NCI-H2227 (cell line): Measurements from ENCODE around the gene ATXN7L3.
A peak's percentile ranks its signal among the peaks of the same experiment; 100 is the strongest.

Experiments
- DNase-seq: peaks from one replicate; lab custom pipeline; 2025; ENCODE audit not compliant: unreplicated experiment; lab: John Stamatoyannopoulos, UW

Gene ATXN7L3

DNA sequence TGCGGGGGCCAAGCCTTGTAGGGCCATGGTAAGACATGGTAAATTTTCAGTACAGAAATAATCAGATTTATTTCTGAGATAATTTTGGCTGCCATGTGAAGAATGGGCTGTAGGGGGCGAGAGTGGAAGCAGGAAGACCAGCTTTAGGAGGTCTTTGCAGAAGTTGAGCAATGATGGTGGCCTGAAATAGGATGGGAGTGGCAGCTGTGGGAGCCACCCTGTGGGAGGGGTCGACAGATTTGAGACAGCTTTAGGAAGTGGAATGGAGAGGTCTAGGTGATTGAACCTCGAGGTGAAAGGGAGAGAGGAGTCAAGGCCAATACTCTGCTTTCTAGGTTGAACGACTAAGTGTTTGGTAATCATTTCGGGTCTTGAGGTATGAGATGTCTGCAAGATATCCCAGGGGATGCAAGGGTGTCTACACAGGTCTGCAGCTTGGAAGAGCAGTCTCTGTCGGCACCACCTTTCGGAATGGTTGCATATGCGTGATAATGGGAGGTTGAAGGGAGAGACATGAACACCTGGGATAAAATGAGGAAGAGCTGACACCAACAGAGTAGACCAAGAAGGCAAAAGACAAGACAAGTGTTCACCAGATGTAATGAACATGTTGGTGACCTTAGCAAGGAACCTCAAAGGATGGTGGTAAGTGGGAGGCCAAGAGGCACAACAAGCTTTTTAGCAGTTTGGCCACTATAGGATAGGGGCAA lies 4.2 kb upstream of the ATXN7L3 start:
- DNase-seq, result peak; percentile 70

DNA sequence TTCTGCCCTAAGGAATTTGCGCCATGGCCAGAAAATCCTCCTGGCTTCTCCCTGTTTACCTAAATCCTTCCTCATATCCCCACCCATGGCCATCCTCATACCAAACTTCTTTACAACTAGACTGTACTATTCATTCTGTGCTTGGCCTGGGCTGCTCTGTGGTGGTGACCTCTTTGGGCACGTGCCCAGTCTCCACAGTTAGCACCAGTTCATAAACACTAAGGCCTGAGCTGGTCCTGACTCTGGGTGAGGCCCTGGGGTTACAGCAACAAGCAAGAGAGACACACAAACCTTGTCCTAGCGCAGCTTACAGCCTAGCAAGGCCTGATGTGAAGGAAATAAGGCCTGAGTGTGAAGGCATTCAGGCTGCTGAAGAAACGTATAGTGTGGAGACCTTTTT lies 3.1 kb upstream of the ATXN7L3 start:
- no peak for DNase-seq

DNA sequence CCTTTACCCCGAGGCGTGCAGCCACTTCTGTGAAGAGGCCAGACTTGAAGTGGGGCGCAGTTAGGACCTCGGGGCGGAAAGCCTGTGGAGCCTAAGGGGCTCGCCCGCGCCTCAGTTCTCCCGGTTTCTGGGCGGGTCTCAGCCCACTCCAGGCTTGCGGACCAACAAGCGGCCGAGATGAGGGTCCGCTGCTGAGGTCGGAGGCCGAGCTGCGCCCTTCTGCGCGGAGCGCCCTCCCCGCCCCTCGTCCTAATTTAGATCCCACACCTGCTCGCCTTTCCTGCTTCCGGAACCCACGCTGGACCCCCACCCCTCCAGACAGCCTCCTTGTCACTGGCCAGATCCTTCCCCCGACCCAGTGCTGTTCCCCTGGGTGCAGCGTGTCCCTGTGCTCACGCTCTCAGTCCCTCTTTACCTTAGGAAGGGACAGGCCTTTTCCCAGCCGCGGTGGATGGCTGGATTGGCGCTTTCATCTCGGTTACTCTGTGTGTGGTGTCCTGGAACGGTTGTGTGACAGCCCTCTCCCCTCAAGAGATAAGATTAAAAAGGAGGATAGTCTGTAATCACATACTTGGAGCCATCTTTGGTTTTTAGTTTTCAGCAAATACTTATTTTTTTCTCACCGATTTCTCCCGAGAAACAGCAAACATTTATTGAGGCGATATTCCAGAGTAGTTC lies 933 bp upstream of the ATXN7L3 start:
- peak; percentile 81 for DNase-seq

DNA sequence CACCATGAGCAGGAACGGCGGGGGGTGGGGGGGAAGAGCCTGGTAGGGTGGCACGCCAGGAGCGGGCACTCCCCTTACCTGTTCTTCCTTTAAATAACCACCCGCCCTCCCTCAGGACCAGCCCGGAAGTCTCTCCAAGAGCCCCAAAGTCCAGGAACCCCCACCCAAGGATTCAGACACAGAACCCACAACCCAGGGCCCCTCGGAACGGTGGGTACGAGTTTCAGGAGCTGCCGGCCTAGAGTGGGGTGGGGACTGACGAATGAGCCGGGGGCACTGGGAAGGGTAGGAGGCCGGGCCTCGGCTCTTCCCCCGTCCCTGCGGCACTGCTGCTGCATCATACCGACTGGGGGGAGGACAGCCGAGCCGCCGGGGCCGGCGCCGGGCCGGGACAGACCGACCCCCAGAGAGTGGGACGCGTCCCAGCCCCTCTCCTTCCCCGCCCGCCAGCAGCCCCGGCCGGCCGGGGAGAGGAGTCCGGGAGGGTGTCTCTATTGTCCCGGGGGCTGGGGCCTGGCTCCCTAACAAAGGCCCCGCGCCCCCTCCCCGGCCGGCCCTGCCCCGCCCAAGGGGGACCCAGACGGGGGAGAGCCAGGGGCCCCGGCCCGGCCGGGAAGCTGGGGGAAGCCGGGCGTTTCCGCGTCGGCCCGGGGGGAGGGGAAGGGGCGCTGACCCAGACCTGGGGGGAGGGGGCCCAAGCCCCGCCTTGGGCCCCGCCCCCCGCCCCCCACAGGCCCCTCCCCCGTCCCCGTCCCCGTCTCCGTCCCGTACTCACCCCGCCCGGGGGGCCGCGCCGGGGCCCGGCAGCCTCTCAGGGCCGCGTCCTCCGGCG lies 747 bp downstream of the ATXN7L3 start:
- DNase-seq, result peak; percentile 80

DNA sequence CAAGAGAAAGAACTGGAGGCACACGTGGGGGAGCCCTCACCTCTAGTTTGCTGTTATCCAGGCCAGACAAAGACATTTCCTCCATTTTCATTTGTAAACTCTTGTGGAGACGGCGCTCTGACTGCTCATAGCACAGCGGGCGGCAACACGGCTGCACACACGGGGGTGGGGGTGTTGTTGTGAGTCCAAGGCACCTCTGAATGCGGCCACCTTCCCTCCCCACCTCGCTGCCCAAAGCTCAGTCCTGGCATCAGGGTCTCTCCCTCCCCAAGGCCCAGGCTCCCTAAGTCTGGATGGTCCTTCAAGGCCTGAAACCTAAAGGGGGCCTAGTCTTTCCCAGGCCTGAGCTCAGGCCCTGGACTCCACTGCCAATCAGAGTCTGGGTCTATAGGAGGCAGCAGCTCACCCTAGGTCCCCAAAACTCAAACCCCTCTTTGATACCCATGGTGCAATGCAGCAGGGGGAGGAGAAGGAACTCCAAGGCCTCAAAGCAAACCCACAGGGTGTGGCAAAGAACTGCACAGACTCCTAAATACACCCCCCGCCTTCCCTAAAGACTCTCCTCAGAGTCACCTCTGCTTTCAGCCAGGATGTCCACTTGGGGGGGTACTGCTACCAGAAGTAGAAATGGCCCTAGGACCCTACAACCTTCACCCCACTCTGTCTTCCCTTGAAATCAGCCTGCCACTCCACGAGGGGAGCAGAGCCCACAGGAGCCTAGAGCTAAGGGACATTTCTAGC lies 1.5 kb downstream of the ATXN7L3 start:
- peak; percentile 56 for DNase-seq

DNA sequence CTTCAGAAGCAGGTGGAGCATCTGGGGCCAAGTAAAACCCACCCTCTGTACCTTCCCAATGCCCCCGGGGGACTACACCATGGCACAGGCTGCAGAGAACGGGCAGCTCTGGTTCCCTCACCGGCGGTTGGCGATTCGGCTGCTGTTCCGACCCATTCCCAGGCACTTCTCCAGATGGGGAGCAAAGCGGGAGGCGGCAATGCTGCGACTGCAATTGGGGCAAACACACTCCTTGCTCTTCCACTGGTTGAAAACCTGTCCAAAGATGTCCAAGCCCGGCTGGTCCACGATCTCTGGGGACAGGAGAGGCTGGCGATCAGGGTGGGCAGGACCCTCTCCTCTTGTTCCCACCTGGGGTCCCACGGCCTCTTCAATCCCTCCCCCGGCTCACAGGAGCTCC lies 2.6 kb downstream of the ATXN7L3 start:
- no peak for DNase-seq

DNA sequence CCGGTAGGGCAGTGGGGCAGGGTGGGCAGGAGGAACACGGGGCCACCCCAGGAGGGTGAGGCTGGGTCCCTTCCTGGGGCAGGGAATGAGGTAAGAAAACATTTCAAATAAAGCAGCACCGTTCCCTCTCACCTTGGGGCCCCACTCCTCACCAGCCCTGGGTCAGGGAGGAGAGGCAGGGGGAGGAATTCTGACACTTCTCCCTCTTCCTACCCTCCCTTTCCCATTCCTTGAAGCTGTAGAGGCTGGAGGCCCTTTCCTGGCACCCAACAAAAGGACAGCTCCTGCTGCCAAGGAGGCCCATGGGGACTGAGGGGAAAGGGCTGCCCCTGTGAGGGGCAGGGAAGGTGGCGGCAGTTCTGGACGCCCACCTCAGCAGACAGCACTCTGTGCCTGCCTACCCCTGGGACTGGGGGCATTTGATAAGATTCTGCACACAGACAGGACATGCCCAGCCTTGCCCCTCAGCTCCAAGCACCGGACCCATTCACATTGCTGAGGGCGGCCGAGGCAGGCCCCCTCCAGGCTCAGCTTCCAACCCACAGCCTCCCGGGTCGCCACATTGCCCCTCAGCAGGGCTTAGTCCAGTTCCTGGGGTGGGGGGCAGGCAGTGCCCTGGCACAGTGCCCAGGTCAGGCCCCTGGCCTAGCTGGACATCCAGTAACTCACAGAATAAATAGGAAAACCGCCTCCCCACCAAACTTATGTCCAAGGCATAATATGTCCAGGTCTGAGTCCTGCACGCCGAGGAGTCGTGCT lies 6.2 kb downstream of the ATXN7L3 start:
- DNase-seq, result no peak

DNA sequence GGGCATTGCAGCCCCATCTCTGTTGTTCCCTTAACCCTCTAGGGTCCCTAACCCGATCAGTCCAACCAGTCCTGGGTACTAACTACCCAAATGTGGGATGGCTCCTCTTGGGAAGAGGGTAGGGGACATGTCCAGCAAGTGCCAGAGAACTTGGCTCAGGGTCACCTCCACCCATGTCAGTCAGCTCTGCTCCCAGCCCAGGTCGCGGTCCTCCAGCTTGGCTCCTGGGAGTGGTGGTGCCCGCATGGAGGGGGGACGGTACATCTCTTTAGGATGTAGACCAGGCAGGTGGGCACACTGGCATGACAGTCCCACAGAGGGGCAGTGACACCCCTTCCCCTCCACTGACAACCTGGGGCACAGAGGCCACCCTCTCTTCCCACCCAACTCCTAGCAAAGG lies 6.9 kb downstream of the ATXN7L3 start:
- no peak for DNase-seq

DNA sequence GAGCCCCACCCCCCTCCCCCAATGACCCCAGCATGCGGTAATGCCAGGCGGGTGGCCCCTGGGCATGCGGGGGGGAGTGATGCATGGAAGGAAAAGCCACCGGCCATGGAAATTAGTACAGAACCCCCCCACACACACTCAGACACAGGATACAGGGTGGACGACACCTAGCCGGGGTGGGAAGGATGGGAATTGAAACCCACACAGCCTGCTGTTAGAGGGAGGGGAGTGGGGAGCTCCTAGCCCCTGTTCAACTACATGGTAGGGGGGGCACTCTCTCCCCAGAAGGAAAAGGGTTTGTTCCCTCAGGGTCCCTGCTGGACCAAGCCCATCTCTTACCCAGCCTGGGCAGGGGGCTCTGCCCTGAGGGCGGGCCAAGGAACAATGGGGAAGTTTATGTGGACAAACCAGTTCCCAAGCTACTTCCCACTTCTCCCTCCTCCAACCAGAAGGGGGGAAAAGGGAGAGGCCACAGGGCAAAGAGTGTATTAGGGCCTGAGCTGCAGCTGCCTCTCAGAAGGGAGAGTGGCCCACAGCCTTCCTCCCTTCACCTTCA lies 7.7 kb downstream of the ATXN7L3 start:
- DNase-seq, result no peak

DNA sequence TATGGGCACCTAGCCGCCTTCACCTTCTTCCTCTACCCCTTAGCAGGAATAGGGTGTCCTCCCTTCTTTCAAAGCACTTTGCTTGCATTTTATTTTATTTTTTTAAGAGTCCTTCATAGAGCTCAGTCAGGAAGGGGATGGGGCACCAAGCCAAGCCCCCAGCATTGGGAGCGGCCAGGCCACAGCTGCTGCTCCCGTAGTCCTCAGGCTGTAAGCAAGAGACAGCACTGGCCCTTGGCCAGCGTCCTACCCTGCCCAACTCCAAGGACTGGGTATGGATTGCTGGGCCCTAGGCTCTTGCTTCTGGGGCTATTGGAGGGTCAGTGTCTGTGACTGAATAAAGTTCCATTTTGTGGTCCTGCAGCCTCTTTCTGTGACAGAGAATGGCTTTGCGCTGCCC lies 8.3 kb downstream of the ATXN7L3 start:
- no peak for DNase-seq

DNA sequence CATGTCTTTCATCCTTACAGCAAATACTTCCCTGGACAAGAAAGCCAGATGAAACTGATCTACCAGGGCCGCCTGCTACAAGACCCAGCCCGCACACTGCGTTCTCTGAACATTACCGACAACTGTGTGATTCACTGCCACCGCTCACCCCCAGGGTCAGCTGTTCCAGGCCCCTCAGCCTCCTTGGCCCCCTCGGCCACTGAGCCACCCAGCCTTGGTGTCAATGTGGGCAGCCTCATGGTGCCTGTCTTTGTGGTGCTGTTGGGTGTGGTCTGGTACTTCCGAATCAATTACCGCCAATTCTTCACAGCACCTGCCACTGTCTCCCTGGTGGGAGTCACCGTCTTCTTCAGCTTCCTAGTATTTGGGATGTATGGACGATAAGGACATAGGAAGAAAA lies 9.2 kb downstream of the ATXN7L3 start:
- DNase-seq, result no peak

DNA sequence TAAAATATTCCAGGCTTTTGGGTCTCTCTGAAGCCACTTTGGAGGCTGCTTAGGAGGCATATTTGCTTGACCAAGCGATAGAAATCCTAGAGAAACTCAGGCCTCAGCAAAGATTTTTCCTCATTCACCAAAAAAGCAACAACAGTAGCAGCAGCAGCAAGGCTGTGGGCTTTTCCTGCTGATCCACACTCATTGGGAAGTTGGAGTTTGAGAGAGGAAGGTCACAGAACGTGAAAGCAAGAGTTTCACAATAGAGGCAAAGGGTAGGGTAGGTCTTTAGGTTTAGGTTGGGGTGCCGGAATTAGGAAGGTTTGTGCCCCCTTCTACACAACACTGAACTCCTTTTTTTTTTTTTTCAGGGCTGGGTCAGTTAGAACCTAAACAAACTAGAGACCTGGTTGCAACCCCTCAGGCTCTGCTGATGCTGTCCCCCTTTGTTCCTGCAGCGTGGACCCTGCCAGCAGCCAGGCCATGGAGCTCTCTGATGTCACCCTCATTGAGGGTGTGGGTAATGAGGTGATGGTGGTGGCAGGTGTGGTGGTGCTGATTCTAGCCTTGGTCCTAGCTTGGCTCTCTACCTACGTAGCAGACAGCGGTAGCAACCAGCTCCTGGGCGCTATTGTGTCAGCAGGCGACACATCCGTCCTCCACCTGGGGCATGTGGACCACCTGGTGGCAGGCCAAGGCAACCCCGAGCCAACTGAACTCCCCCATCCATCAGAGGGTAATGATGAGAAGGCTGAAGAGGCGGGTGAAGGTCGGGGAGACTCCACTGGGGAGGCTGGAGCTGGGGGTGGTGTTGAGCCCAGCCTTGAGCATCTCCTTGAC lies 10.9 kb downstream of the ATXN7L3 start:
- DNase-seq, result no peak

DNA sequence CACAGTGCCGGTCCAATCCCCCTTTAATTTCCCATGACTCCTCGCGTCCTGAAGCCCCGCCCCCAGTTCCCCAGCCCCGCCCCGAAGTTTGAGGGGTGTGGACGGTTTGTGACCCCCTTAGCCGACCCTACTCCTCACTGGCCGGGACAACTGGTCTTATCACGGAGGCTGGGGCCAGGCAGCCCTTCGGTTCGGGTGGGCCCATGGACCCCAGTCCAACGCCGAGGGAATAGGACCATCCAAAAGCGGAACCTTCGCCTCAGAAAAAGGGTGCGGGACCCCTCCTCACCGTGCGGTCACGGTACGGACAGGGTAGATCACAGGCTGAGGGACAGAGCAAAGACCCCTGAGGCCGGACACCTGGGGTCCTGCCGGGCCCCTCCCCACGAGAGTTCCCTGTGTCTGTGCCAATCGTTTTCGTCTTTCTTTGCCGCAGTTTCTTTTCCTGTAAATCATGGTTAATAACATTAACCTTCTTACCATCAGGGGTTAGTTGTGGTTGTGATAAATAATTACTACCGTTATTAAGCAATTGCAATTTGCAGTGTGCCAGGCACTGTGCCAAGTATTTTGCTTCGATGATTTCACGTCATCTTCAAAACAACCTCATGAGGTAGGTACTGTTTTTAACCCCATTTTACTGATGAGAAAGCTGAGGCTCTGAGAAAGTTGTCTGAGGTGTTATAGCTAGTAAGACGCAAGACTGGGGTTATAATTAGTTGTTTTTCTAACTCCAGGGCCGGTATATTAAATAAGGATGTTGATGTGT lies 12.4 kb downstream of the ATXN7L3 start:
- peak; percentile 88 for DNase-seq

DNA sequence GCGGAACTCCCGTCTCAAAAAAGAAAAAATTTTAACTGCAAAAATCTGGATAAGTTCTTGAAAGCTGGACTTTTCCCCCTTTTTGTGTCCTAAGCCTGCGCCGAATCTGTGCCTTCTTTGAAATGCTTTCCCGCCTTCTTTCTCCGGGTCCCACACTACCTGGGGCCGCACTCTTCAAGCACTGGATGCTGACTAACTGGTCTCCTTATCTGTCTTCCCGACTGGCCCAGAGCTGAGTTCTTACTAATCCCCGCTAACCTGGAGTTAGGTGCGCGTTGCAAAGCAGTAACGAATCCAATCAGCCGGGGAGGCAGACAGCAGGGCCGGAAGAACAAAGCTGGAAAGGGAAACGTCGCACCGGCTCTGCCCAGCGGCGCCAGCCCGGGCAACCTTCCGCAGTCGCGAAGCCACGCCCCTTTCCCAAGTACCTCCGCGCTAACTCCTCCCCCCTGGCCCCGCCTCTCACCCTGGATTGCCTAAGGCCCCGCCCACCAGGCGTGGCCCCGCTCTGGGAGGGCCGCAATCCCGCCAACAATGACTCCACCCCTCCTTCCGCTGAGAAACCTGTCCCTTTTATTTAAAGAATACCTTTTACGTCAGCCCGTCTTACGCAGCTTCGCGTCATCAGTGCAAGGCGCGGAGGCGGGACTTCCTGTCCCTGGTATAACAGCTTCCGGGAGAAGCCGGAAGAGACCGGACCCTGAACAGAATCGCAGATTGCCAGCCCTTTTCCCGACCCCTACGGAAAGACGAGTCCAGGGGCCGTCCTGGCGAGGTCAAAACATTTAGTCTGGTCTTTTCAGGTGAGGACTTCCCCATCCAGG lies 13.2 kb downstream of the ATXN7L3 start, which contains the start of gene TMUB2:
TSS of gene TMUB2 (plus strand) at position 666 of the 824 bp plus-strand sequence. CDS start 737 bp downstream, outside the sequence.
- DNase-seq, result peak; percentile 99

DNA sequence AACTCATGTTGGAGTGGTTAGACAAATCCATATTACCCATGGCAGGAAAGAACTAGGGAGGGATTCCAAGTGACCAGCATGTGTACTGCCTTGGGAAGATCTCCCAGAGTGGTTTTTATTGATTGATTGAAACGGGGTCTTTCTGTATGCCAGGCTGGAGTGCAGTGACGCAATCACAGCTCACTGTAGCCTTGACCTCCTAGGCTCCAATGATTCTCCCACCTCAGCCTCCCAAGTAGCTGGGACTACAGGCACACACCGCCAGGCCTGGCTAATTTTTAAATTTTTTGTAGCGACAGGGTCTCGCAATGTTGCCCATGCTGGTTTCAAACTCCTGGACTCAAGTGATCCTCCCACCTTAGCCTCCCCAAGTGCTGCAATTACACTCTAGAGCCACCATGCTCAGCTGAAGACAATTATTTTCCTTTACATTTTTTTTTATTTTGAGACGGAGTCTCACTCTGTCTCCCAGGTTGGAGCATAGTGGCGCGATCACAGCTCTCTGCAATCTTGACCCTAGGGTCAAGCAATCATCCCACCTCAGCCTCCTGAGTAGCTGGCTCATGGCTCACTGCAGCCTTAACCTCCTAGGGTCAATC lies 15.4 kb downstream of the ATXN7L3 start:
- DNase-seq, result no peak

DNA sequence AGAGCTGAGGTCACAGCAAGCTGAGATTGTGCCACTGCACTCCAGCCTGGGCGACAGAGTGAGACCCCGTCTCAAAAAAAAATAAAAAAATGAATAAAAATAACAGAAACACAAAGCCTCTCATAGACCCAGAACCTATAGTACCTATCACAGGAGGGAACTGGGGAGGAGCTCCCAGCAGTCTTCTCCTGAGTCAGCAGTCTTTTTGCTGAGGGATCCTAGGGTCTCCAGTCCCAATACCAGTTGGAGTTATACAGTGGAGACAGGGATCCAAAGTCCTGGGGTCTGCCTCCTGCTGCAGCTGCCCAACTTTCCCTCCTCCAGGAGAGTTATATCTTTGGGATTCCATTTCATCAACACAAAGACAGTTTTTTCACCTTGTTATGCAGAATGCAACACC lies 16.7 kb downstream of the ATXN7L3 start:
- DNase-seq, result no peak

DNA sequence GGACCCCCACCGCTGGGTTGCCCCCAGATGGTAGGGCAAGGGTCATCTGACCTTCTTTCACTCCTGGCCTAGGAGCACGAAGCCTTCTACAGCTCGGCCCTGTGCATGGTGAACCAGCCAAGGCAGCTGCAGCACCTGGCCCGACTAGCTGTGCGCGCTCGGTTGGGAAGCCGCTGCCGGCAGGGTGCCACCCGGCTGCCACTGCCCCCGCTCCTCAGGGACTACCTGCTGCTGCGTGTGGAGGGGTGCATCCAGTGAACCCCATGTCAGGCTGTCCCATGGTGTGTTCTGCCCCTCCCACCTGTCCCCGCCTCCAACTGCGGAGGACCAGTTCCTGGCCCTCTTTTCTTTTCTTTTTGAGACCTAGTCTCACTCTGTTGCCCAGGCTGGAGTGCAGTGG lies 21.6 kb downstream of the ATXN7L3 start:
- no peak for DNase-seq
